DOHH2 (cell line): ENCODE measurements around the gene KIAA0930.

Experiments
- H3F3A ChIP-seq: fragments of 200-600 bp; sonication (generic), shearing (Covaris generic); 2 replicates; pipeline ENCODE4 v1.6.0; 2016; ENCODE audit warnings: antibody characterized with exemption, mild to moderate bottlenecking; ENCODE audit not compliant: control insufficient read depth, insufficient read depth
- H3K27ac ChIP-seq: fragments of 200-600 bp; sonication (generic); 2 replicates; pipeline ENCODE4 v1.5.1; 2014; ENCODE audit warnings: low read depth, mild to moderate bottlenecking, low read length, moderate library complexity
- H3K27me3 ChIP-seq: fragments of 200-600 bp; sonication (generic); 2 replicates; pipeline ENCODE4 v1.6.1; 2014; ENCODE audit warnings: mild to moderate bottlenecking, low read length, mixed read lengths; ENCODE audit not compliant: control insufficient read depth
- H3K36me3 ChIP-seq: fragments of 200-600 bp; sonication (generic); 2 replicates; pipeline ENCODE4 v1.6.1; 2014; ENCODE audit warnings: mild to moderate bottlenecking, low read length, moderate library complexity, mixed read lengths; ENCODE audit not compliant: control insufficient read depth
- H3K4me1 ChIP-seq: fragments of 200-600 bp; sonication (generic); 2 replicates; pipeline ENCODE4 v1.6.1; 2014; ENCODE audit warnings: mild to moderate bottlenecking, low read length, mixed read lengths; ENCODE audit not compliant: control insufficient read depth
- H3K4me2 ChIP-seq: fragments of 200-600 bp; sonication (generic); 2 replicates; pipeline ENCODE4 v1.6.0; 2014; ENCODE audit warnings: mild to moderate bottlenecking, low read length, moderate library complexity
- H3K4me3 ChIP-seq: fragments of 200-600 bp; sonication (generic); 2 replicates; pipeline ENCODE4 v1.5.1; 2014; ENCODE audit warnings: mild to moderate bottlenecking, low read length, mixed read lengths
- H3K79me2 ChIP-seq: fragments of 200-600 bp; sonication (generic); 2 replicates; pipeline ENCODE4 v1.6.1; 2014; ENCODE audit warnings: mild to moderate bottlenecking, low read length, mixed read lengths; ENCODE audit not compliant: control insufficient read depth
- H3K9me2 ChIP-seq: fragments of 200-600 bp; sonication (generic); replicated peaks from 2 replicates; pipeline ENCODE4 v1.6.1; 2014; ENCODE audit warnings: mild to moderate bottlenecking, low read length, mixed read lengths; ENCODE audit not compliant: control insufficient read depth
- H3K9me3 ChIP-seq: fragments of 200-600 bp; sonication (generic); 2 replicates; pipeline ENCODE4 v1.6.1; 2014; ENCODE audit warnings: antibody characterized with exemption, low read length, mixed read lengths; ENCODE audit not compliant: control insufficient read depth, insufficient read depth
- H4K20me1 ChIP-seq: fragments of 200-600 bp; sonication (generic); 2 replicates; pipeline ENCODE4 v1.6.0; 2014; ENCODE audit warnings: low read depth, mild to moderate bottlenecking, antibody characterized with exemption, low read length, moderate library complexity; ENCODE audit not compliant: control insufficient read depth, insufficient read depth
- CTCF ChIP-seq: fragments of 200-600 bp; sonication (generic); IDR thresholded peaks from one replicate; pipeline ENCODE4 v1.5.1; 2014; ENCODE audit warnings: antibody characterized with exemption, mild to moderate bottlenecking, low read depth, low read length; ENCODE audit not compliant: poor library complexity, severe bottlenecking
- EZH2phosphoT487 ChIP-seq: fragments of 200-600 bp; sonication (generic); IDR thresholded peaks from 2 replicates; pipeline ENCODE4 v1.6.1; 2017; ENCODE audit warnings: borderline replicate concordance, mild to moderate bottlenecking, antibody characterized with exemption, low read length, moderate library complexity, mixed read lengths

Gene KIAA0930

GRCh38 chr22:45233827-45234226, 6.9 kb downstream of the KIAA0930 start:
- peaks cover 14% of the 10 kb centered on the region; the same call in 1 of the 2 replicates for H4K20me1 ChIP-seq
- TF ChIP-seq CTCF (no peak), EZH2phosphoT487 (no peak)
- peaks cover 46% of the 10 kb centered on the region for H3K4me1 ChIP-seq
- no peaks in the 10 kb centered on the region for H3K9me2 ChIP-seq
- H3F3A ChIP-seq: peaks cover 7% of the 10 kb centered on the region; the same call in 1 of the 2 replicates
- no peaks in the 10 kb centered on the region for H3K27me3 ChIP-seq
- H3K4me2 ChIP-seq: no peak overlapping the region
- no peak overlapping the region for H3K4me3 ChIP-seq
- H3K9me3 ChIP-seq: no peaks in the 10 kb centered on the region
- H3K79me2 ChIP-seq: peaks cover 76% of the 10 kb centered on the region
- peaks cover 45% of the 10 kb centered on the region for H3K36me3 ChIP-seq
- no peak overlapping the region for H3K27ac ChIP-seq

- no peak overlapping the region for H3K4me3 ChIP-seq
- no peak overlapping the region for H3K4me2 ChIP-seq
- H4K20me1 ChIP-seq: peaks cover 12% of the 10 kb centered on the region; the same call in 1 of the 2 replicates
- H3F3A ChIP-seq: peaks cover 7% of the 10 kb centered on the region; the same call in 1 of the 2 replicates
- H3K9me3 ChIP-seq: no peaks in the 10 kb centered on the region
- TF ChIP-seq EZH2phosphoT487: no peak
- TF ChIP-seq CTCF: no peak
- peaks cover 73% of the 10 kb centered on the region for H3K79me2 ChIP-seq
- no peaks in the 10 kb centered on the region for H3K27me3 ChIP-seq
- no peaks in the 10 kb centered on the region for H3K9me2 ChIP-seq
- H3K36me3 ChIP-seq: peaks cover 41% of the 10 kb centered on the region
- H3K4me1 ChIP-seq: peaks cover 41% of the 10 kb centered on the region
- H3K27ac ChIP-seq: no peak overlapping the region
These were observed 7.3 kb downstream of the KIAA0930 start for GRCh38 chr22:45233386-45233785.

- H3K79me2 ChIP-seq: peaks cover 65% of the 10 kb centered on the region
- H3K36me3 ChIP-seq: peaks cover 29% of the 10 kb centered on the region
- H3K4me1 ChIP-seq: peaks cover 20% of the 10 kb centered on the region
- TF ChIP-seq EZH2phosphoT487 (no peak), CTCF (no peak)
- no peak overlapping the region for H3K27ac ChIP-seq
- no peaks in the 10 kb centered on the region for H3K9me2 ChIP-seq
- no peaks in the 10 kb centered on the region for H3K9me3 ChIP-seq
- H3K4me2 ChIP-seq: no peak overlapping the region
- H3K4me3 ChIP-seq: no peak overlapping the region
- peaks cover 4% of the 10 kb centered on the region; the same call in 1 of the 2 replicates for H3F3A ChIP-seq
- H4K20me1 ChIP-seq: peaks cover 7% of the 10 kb centered on the region; the same call in 1 of the 2 replicates
- H3K27me3 ChIP-seq: no peaks in the 10 kb centered on the region
These were observed 9.4 kb downstream of the KIAA0930 start for GRCh38 chr22:45231293-45231692.
